Sigmoid colon (tissue), 4 donors: Measurements from ENCODE around the gene ZNF611.

ENCODE experiments used
- CTCF ChIP-seq, 4 experiments: fragments of 450-650 bp in 3 of 4; fragments of 200-600 bp in 1 of 4; IDR thresholded peaks; one replicate each; pipeline ENCODE4 v1.5.1; 2016 to 2019; ENCODE audit warnings: antibody characterized with exemption in 4 of 4, mild to moderate bottlenecking in 3 of 4, moderate library complexity in 2 of 4
- EP300 ChIP-seq, 4 donors: sonication (generic); formaldehyde crosslinking; IDR thresholded peaks; one replicate each; pipeline ENCODE4 v1.6.1; 2017; ENCODE audit warnings: antibody characterized with exemption in 4 of 4
- POLR2A ChIP-seq, 2 donors: fragments of 450-650 bp; IDR thresholded peaks; one replicate each; pipeline ENCODE4 v1.6.1; 2016; ENCODE audit warnings: antibody characterized with exemption in 2 of 2, mild to moderate bottlenecking in 2 of 2, moderate library complexity in 2 of 2
- POLR2AphosphoS5 ChIP-seq, 4 donors: sonication (generic); formaldehyde crosslinking; IDR thresholded peaks; one replicate each; pipeline ENCODE4 v1.6.1; 2017; ENCODE audit warnings: antibody characterized with exemption in 4 of 4

DNA sequence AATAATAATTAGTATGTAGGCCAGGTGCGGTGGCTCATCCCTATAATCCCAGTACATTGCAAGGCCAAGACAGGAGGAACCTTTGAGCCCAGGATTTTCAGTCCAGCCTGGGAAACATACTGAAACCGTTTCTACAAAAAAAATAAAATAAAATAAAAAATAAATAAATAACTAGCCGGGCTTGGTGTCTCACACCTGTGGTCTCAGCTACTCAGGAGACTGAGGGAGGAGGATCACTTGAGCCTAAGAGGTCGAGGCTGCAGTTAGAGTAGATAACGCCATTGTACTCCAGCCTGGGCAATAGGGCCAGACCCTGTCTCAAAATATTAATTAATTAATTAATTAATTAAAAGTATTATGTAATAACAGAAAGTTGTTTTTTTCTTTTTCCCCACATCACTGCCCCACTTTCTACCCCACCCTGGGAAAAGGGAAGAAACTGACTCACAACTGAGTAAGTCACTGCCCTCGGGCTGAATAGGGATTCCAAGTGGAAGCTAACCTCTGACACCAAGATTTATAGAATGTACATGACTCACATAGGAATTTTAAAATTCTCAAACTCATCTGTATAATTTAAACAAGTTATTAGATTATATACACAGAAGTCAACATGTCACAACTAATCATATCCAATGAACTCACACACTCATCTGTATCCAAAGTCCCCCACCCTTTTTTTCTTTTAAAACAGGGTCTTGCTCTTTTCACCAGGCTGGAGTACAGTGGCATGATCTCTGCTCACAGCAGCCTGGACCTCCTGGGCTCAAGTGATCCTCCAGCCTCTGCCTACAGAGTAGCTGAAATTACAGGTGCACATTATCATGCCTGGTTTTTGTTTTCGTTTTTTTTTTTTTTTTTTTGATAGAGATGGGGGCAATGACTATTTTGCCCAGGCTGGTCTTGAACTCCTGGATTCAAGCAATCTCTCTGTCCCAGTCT, 12.5 kb downstream of the ZNF611 start:
- TF ChIP-seq CTCF (IDR thresholded peaks at IDR 0.05) = no peak
- TF ChIP-seq POLR2A (IDR thresholded peaks at IDR 0.05) = no peak
- no peak for TF ChIP-seq EP300 (IDR thresholded peaks at IDR 0.05)
- TF ChIP-seq POLR2AphosphoS5 (IDR thresholded peaks at IDR 0.05) = no peak
